Fibroblast of skin of scalp (primary cell): Measurements from ENCODE around the gene TRAPPC13. TPM values are rescaled to one million over a fixed set of nuclear protein-coding genes. Genes with fewer than 3 reads are reported as not detected.
"Not testable (repeated sequence)": the region's sequence is repeated elsewhere in the genome, so short reads cannot be mapped to it uniquely, and the experiment has no call there.

ENCODE experiments used
- DNase-seq: peaks from one replicate; pipeline ENCODE4 v3.0.0-alpha.2; 2013
- polyA plus RNA-seq, 2 experiments: library from polyadenylated mRNA; unstranded; fragments of 120-200 nt; gene quantifications; one replicate each; pipeline ENCODE4 v1.2.1, GENCODE V29; 2013; ENCODE audit not compliant: insufficient read length in 2 of 2

The TRAPPC13 gene, protein sequence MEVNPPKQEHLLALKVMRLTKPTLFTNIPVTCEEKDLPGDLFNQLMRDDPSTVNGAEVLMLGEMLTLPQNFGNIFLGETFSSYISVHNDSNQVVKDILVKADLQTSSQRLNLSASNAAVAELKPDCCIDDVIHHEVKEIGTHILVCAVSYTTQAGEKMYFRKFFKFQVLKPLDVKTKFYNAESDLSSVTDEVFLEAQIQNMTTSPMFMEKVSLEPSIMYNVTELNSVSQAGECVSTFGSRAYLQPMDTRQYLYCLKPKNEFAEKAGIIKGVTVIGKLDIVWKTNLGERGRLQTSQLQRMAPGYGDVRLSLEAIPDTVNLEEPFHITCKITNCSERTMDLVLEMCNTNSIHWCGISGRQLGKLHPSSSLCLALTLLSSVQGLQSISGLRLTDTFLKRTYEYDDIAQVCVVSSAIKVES
- polyA plus RNA-seq (2013, experiment 1 of 2; ENCODE audit: insufficient read length) = 14.1 TPM
- 15.2 TPM for polyA plus RNA-seq (2013, experiment 2 of 2; ENCODE audit: insufficient read length)

DNA sequence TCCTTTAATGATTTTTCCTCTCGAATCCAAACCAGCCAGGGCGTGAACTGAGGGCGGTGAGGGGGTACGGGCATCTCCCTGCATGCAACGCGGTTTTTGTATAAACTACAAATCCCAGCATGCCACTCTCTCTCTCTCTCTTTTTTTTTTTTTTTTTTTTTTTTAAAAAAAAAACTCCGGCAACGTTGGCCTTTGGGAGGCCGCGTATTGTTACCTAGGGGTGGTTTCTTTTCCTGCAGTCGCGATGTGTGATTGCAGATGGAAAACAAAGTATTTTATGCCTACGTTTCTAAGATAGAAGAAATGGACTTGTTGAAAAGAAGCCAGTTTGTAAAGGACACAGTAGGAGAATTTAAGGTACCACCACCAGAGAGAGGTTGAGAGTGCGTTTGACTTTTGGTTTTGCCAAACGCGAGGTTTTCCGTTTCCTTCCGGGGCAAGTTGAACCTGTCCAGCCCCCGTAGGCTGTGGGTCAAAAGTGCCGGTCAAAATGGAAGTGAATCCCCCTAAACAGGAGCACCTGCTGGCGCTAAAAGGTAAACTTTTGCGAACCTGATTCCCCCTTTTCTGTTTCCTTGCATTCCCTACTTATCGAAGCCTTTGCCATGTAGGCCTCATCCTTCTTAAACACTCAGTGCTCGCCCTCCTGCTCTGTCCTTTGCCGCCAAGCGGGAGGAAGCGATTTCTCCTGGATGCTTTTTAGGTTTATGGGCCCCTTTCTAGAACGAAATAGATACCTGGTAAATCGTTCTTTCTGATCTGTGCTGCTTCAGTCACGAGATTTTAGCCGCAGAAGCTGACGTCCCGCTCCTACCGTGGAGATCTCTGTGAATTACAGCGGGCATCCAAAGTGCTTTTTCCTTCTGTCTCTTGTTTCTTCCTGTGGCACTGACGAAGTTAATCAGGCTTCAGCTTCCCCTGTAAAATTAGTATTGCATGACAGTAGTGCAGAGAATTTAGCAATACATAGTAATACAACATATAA lies at the start of gene TRAPPC13, which contains the start of gene SHLD3:
TSS of gene TRAPPC13 (plus strand) at position 457 of the 985 bp plus-strand sequence. CDS start at position 491, 34 bp downstream.
TSS of gene SHLD3 (plus strand) at position 457 of the 985 bp plus-strand sequence. CDS start 4,561 bp downstream, outside the sequence.
- DNase-seq = peak; percentile 88

DNA sequence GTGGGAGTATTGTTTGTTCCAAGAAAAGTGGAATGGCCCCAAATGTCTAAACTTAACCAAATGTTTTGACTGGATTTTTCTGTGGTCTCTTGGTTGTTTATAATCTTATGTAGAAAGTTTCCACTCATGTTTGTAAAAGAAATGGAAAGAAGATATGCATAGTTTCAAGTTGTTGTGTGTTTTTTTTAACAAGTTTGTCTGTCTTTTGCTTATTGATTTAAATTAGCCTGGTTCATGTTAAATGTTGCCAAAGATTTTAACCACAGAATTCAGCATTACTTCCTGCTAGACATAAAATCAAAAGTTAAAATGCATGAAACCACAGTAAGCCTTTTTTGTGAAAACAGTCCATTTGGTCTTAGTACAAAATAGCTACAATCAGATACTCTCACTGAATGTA lies 47.7 kb upstream of the TRAPPC13 start:
- no peak for DNase-seq

DNA sequence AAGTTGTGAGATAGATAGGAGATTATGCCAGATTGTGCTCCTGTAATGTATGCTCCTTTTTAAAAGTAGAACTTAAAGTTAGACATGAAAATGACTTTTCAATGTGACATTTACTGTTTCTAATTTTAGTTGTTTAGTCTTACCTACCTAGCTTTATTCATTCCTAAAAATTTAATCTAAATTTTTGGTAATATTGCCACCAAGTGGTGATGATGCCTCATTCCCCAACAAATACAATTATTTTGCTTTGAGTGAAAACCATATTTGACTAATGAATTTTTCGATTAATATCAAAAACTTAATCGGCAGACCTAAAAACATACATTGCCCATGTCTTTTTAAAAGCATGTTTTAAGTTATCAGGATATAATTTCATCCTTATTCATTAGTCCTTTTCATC lies 36.1 kb upstream of the TRAPPC13 start:
- DNase-seq = no peak

DNA sequence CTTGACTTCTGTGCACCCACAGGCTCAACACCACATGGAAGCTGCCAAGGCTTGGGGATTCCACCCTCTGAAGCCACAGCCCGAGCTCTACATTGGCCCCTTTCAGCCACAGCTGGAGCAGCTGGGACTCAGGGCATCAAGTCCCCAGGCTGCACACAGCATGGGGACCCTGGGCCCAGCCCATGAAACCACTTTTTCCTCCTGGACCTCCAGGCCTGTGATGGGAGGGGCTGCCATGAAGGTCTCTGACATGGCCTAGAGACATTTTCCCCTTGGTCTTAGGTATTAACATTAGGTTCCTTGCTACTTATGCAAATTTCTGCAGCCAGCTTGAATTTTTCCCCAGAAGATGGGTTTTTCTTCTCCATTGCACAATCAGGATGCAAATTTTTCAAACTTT lies 23.1 kb upstream of the TRAPPC13 start:
- DNase-seq = not testable (repeated sequence)

GRCh38 chr5:65611524-65611923 lies 13.3 kb upstream of the TRAPPC13 start:
- DNase-seq = no peak

- no peak for DNase-seq
These were observed 12.4 kb upstream of the TRAPPC13 start for GRCh38 chr5:65612298-65612907.

DNA sequence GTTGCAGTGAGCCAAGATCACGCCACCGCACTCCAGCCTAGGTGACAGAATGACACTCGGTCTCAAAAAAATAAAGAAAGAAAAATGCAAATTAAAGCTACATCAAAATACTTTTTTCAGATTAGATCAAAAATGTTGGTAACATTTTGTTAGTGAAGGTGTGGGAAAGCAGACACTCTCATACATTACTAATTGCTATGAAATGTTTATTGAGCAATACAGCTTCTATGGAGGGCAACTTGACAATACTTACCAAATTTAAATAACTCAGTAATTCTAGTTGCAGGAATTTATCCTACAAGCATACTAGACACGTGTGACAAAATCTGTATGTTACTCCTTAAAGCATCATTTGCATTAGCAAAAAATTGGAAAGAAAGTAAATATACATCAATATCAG lies 4.8 kb upstream of the TRAPPC13 start:
- no peak for DNase-seq

DNA sequence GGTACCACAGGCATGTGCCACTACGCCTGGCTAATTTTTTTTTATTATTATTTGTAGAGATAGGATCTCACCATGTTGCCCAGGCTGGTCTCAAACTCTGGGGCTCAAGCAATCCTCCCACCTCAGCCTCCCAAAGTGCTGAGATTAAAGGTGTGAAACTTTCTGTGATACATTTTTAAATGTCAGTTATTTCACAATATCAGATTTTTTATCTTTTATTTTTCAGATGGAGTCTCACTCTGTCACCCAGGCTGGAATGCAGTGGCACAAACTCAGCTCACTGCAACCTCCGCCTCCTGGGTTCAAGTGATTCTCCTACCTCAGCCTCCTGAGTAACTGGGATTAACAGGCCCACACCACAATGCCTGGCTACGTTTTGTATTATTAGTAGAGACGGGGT lies 2.9 kb upstream of the TRAPPC13 start:
- not testable (repeated sequence) for DNase-seq

- no peak for DNase-seq
These were observed 1.3 kb upstream of the TRAPPC13 start for GRCh38 chr5:65623482-65623881.

- DNase-seq = peak; percentile 94
These were observed 729 bp upstream of the TRAPPC13 start, which contains the start of gene TRIM23 for GRCh38 chr5:65624025-65624570. TSS of gene TRIM23 (minus strand) at chr5:65624333. CDS start at chr5:65624274, 59 bp downstream.

DNA sequence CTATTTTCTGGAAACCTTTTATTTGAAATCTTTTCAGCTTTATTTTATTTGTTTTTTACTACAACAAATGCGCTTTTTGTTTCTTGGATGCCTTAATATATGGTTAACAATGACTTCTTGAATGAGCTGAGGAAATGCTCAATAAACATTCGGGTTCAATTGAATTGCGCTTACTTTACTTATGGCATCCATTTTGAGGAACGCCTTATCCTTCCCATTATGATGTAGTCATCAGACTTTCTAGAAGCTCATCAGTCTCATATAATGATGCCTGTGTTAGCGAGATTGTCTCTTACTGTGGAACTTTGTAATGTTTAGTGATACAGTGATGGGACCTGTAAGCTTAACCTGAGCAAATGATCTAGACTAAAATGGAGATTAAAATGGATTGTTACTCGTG lies 916 bp downstream of the TRAPPC13 start:
- DNase-seq = no peak

DNA sequence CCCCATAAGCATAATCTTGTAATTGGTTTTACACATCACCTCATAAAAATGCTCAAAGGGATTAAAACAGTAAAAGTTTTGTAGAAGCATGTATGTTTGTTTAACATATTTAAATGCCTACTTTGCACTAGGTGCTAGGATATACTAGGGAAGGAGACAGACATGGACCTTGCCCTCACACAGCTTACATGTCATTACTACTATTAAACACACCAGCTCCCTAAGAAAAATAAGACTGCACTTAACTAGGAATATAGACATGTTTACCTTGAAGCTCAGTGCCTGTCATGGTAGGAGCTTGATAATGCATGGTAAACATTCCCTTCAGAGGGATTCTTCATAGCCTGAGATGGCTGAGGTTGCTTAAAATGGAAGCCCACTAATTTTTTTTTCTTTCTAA lies 6.2 kb downstream of the TRAPPC13 start:
- DNase-seq = no peak

DNA sequence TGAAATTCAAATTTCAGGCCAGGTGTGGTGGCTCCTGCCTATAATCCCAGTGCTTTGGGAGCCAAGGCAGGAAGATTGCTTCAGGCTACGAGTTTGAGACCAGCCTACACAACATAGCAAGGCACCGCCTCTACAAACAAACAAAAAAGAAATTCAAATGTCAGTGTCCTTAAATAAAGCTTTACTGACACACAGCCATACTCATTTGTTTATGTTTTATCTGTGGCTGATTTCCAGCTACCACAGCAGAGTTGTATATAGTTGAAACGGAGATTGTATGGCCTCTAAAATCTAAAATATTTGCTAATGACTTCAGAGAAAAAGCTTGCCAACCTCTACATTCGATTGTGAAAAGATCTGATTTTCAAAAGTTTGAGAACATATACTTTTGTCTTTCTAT lies 15.4 kb downstream of the TRAPPC13 start:
- no peak for DNase-seq

GRCh38 chr5:65646938-65647337 lies 22.1 kb downstream of the TRAPPC13 start:
- no peak for DNase-seq

DNA sequence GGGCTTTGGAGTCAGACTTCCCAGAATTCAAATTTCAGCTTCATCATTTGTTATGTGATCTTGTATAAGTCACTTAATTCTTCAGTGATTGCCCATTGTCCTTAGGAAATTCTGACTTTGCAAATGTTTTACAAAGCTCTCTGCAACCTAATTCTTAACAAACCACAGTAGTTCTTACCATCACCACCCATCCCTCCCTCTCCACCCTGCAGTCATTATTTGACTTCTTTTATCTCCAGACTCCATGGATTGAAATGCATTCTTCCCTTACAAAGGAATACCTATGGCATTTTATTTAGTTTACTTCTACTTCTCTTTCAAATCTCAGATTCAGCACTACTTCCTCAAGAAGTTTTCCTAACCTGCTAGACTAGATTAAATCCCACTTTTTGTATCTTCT lies 23.1 kb downstream of the TRAPPC13 start:
- no peak for DNase-seq

- no peak for DNase-seq
These were observed 26.3 kb downstream of the TRAPPC13 start for GRCh38 chr5:65651144-65651543.

DNA sequence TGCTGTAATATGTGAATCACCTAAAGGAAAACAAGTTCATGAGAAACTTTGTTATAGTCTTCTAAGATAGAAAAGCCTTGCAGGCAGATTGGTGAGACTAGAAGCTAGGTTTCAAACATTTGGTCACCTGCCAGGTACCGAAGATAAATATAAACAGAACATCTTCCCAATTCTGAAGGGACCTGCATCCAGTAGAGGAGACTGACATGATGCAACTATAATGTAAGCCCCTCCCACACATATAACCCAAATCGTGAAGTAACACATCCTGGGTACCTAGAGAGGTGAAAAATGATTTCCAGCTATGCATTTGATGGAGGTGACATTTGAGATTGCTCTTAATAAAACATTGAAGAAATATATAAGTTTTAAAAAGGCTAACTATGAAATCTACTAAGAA lies 29.9 kb downstream of the TRAPPC13 start:
- DNase-seq = no peak

DNA sequence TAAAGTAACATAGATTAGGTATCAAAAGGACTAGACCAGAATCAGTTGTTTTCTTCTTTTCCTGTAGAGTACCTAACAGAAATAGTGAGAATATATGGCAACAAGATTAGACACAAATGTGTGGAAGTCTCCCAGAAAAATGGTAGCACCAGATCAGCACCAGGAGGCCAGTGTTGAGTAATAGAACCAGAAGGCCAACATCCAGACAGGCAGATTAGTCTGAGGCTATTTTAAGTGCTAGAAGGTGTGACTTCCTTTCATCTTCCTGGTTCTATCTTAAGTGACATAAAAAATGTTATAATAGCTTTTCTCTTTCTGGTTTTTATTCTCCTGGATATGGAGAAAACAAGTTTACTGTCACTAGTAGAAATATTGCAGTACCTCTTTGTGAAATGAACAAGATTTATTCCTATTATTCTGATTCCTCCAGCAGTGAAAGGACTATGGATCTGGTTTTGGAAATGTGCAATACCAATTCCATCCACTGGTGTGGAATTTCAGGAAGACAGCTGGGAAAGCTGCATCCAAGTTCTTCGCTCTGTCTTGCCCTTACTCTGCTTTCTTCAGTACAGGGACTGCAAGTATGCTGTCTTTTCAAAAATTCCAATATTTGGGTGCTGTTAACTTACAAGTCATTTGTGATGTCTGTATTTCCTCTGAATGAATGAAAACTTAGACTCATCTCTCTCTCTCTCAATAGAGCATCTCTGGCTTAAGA lies 39.1 kb downstream of the TRAPPC13 start:
- DNase-seq = peak; percentile 38

- DNase-seq = no peak
These were observed 43.9 kb downstream of the TRAPPC13 start for GRCh38 chr5:65668696-65669095.

DNA sequence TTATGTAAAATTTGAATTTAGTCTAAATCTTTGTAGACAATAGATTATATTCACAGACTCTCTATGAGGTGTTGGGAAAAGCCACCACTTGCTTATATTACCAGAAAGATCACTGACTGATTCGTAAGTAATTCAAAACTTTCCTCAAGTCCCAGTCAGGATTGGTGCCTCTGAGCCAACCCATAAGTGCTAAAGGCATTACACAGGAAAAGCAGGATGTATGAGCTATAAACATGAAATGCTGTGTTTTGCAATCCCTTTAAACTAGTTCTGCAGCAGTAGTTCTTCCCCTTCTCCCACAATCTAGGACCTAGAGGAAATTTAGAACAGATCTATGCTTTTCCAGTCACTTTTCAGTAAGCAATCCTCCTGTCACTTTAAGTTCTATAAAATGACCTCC lies 48.0 kb downstream of the TRAPPC13 start:
- DNase-seq = peak; percentile 32

- DNase-seq = no peak
These were observed 49.9 kb downstream of the TRAPPC13 start for GRCh38 chr5:65674749-65675148.
